HG03439 (cell line): ENCODE measurements around the gene SHLD2.
"Not testable (repeated sequence)": the region's sequence is repeated elsewhere in the genome, so short reads cannot be mapped to it uniquely, and the experiment has no call there.

Experiments
- ATAC-seq: cut with Tn5 transposase; IDR thresholded peaks from one replicate; pipeline ENCODE4 v1.9.1; 2021; ENCODE audit warnings: mild to moderate bottlenecking, moderate library complexity; ENCODE audit not compliant: unreplicated experiment

SHLD2 gene

GRCh38 chr10:87137478-87137877 is 42.5 kb downstream of the SHLD2 start:
- not testable (repeated sequence) for ATAC-seq

- not testable (repeated sequence) for ATAC-seq
These were observed 47.5 kb downstream of the SHLD2 start for GRCh38 chr10:87142230-87143108.

GRCh38 chr10:87143109-87143418 is 48.1 kb downstream of the SHLD2 start:
- ATAC-seq = not testable (repeated sequence)

GRCh38 chr10:87145598-87145997 is 50.6 kb downstream of the SHLD2 start:
- ATAC-seq = not testable (repeated sequence)

GRCh38 chr10:87149020-87149609 is 54.1 kb downstream of the SHLD2 start:
- ATAC-seq = not testable (repeated sequence)

GRCh38 chr10:87151516-87151915 is 56.5 kb downstream of the SHLD2 start:
- not testable (repeated sequence) for ATAC-seq

- not testable (repeated sequence) for ATAC-seq
These were observed 61.8 kb downstream of the SHLD2 start for GRCh38 chr10:87156841-87157240.

GRCh38 chr10:87157821-87158220 is 62.8 kb downstream of the SHLD2 start:
- not testable (repeated sequence) for ATAC-seq

GRCh38 chr10:87162703-87163293 is 67.8 kb downstream of the SHLD2 start:
- not testable (repeated sequence) for ATAC-seq

- ATAC-seq = not testable (repeated sequence)
These were observed 68.4 kb downstream of the SHLD2 start for GRCh38 chr10:87163414-87163813.

- not testable (repeated sequence) for ATAC-seq
These were observed 74.9 kb downstream of the SHLD2 start for GRCh38 chr10:87169857-87170256.

GRCh38 chr10:87170705-87171104 is 75.7 kb downstream of the SHLD2 start:
- ATAC-seq = not testable (repeated sequence)

- ATAC-seq = not testable (repeated sequence)
These were observed 76.7 kb downstream of the SHLD2 start for GRCh38 chr10:87171670-87172069.

- not testable (repeated sequence) for ATAC-seq
These were observed 77.2 kb downstream of the SHLD2 start for GRCh38 chr10:87172178-87172577.

- ATAC-seq = not testable (repeated sequence)
These were observed 82.6 kb downstream of the SHLD2 start for GRCh38 chr10:87177587-87177986.

- ATAC-seq = not testable (repeated sequence)
These were observed 89.4 kb downstream of the SHLD2 start for GRCh38 chr10:87184421-87184820.

GRCh38 chr10:87186016-87186415 is 91.0 kb downstream of the SHLD2 start:
- not testable (repeated sequence) for ATAC-seq

- not testable (repeated sequence) for ATAC-seq
These were observed 92.6 kb downstream of the SHLD2 start for GRCh38 chr10:87187573-87187972.

- ATAC-seq = not testable (repeated sequence)
These were observed 96.8 kb downstream of the SHLD2 start for GRCh38 chr10:87191841-87192240.

GRCh38 chr10:87200924-87201323 is 105.9 kb downstream of the SHLD2 start:
- ATAC-seq = peak; percentile 71

GRCh38 chr10:87204801-87205200 is 109.8 kb downstream of the SHLD2 start:
- ATAC-seq = not testable (repeated sequence)

GRCh38 chr10:87206922-87207321 is 111.9 kb downstream of the SHLD2 start:
- not testable (repeated sequence) for ATAC-seq
